HG03135 (cell line): ENCODE data around the gene PLAGL1.
"Not testable (repeated sequence)": the region's sequence is repeated elsewhere in the genome, so short reads cannot be mapped to it uniquely, and the experiment has no call there.

Experiments used
- ATAC-seq: cut with Tn5 transposase; IDR thresholded peaks from one replicate; pipeline ENCODE4 v1.9.1; 2021; ENCODE audit warnings: mild to moderate bottlenecking, moderate library complexity; ENCODE audit not compliant: unreplicated experiment

PLAGL1 gene

GRCh38 chr6:144008120-144008811, at the start of gene PLAGL1:
PLAGL1 (minus strand) TSS chr6:144008259; CDS start chr6:143948136, 60,123 bp downstream.
- ATAC-seq, result peak; percentile 64

- ATAC-seq, result peak; percentile 88
These were observed 47.3 kb upstream of the PLAGL1 start for GRCh38 chr6:144055121-144055931.

- no peak for ATAC-seq
These were observed 45.5 kb upstream of the PLAGL1 start for GRCh38 chr6:144053601-144054000.

- ATAC-seq, result no peak
These were observed 44.4 kb upstream of the PLAGL1 start for GRCh38 chr6:144052488-144052887.

- ATAC-seq, result no peak
These were observed 41.3 kb upstream of the PLAGL1 start for GRCh38 chr6:144049386-144049785.

- no peak for ATAC-seq
These were observed 39.6 kb upstream of the PLAGL1 start for GRCh38 chr6:144047688-144048087.

GRCh38 chr6:144046672-144047071, 38.6 kb upstream of the PLAGL1 start:
- not testable (repeated sequence) for ATAC-seq

- not testable (repeated sequence) for ATAC-seq
These were observed 36.9 kb upstream of the PLAGL1 start for GRCh38 chr6:144044989-144045388.

GRCh38 chr6:144036835-144037195, 28.8 kb upstream of the PLAGL1 start:
- peak; percentile 11 for ATAC-seq

GRCh38 chr6:144036064-144036834, 28.2 kb upstream of the PLAGL1 start:
- ATAC-seq, result peak; percentile 85

- ATAC-seq, result no peak
These were observed 27.4 kb upstream of the PLAGL1 start for GRCh38 chr6:144035416-144035815.

- no peak for ATAC-seq
These were observed 26.0 kb upstream of the PLAGL1 start for GRCh38 chr6:144033816-144034735.

GRCh38 chr6:144029452-144029851, 21.4 kb upstream of the PLAGL1 start:
- ATAC-seq, result no peak

GRCh38 chr6:144027932-144028587, 20.0 kb upstream of the PLAGL1 start:
- ATAC-seq, result no peak

- no peak for ATAC-seq
These were observed 15.2 kb upstream of the PLAGL1 start for GRCh38 chr6:144023216-144023615.

- no peak for ATAC-seq
These were observed 11.9 kb upstream of the PLAGL1 start for GRCh38 chr6:144019929-144020328.

- no peak for ATAC-seq
These were observed 9.4 kb upstream of the PLAGL1 start for GRCh38 chr6:144017166-144018094.

- ATAC-seq, result no peak
These were observed 5.4 kb upstream of the PLAGL1 start for GRCh38 chr6:144013486-144013909.

- no peak for ATAC-seq
These were observed 4.5 kb upstream of the PLAGL1 start for GRCh38 chr6:144012534-144012933.
